Endometrial microvascular endothelial cells (primary cell): ENCODE measurements around the gene FRMD6. TPM values are rescaled to one million over a fixed set of nuclear protein-coding genes. Genes with fewer than 3 reads are reported as not detected.

Experiments used
- in situ Hi-C: cut with HindIII; loops from 2 replicates; pipeline ENCODE4 v1.10.0; 2017; ENCODE audit warnings: low sequenced_read_pairs, low pct_unique_long_range_greater_than_20kb; ENCODE audit errors: inconsistent ontology term
- total RNA-seq: library from RNA; depleted of rRNA; stranded (reverse); fragments of >200 nt; gene quantifications from one replicate; pipeline ENCODE4 v1.2.3, GENCODE V29; 2015; ENCODE audit errors: inconsistent ontology term

FRMD6 gene
- total RNA-seq, 1 donor from 2014 or later, result 80.6 TPM

DNA sequence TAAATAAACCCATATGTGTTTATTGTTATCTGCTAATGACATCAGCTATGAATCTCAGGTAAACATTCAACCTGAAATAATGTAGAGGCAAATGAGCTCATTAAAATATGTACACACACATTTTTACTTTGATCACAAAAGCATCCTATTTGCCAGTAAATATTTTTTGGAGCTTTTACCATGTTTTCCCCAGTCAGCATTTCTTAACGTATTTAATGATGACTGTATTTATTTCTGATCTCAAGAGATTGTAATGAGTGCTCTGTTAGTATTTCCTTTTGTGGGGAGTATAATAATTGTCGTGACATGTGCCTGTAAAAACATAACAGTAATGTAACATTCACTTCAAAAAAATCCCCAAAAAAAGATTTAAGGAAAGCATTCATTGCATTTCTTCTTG, 52.1 kb downstream of the FRMD6 start:
- in situ Hi-C loops, result no loop called here

- in situ Hi-C loops, result no loop called here
Measured at GRCh38 chr14:51704545-51704944, 52.8 kb downstream of the FRMD6 start.

DNA sequence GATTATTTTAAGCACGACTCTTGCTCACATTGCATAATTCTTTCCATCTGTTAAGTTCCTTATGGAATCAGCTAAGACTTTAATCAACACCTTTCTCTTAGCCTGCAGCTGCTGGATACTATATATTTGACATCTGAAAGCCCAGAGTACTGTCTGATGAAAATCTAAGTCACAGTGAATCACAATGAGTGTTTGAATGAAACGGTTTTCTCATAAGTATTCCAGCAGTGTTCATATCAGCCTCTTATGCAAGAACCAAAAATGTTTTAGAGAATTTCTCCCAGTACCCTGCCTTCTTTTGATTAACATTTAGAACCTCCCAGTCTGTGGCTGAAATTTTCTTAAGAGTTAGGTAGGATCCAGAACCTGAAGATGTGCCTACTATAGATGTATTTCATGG, 55.6 kb downstream of the FRMD6 start:
- in situ Hi-C loops, result no loop called here

DNA sequence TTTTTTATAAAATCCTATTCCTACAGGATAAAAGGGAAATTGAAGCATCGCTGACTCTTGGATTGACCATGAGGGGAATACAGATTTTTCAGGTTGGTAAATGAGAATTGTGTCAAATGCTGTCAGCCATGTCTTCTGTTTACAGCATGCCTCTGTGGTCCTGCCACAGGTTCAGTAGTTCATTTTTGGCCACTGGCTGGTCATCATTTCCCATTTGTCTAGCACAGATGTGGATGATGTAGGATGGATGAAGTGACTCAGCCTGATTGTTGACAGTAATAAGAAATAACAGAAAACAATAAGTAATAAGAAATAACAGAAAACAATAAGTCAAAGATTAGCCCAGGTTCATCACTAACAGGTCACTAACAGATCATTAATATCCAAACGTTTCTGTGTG, 59.8 kb downstream of the FRMD6 start:
- in situ Hi-C loops, result no loop called here

DNA sequence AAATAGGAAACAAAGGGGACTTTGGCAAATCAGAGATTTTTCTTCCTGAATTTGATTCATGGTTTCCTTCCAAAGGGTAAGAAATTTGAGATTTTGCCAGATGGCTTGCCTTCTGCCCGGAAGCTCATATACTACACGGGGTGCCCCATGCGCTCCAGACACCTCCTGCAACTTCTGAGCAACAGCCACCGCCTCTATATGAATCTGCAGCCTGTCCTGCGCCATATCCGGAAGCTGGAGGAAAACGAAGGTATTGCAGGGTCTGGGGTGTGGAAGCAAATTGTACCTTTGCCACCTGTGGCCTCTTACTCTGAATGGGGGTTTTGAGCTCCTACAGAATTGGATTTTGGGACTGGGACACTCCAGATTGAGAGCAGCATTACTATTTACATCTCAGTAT, 63.5 kb downstream of the FRMD6 start:
- in situ Hi-C loops, result no loop called here

- in situ Hi-C loops, result no loop called here
Measured at GRCh38 chr14:51715742-51716141, 64.0 kb downstream of the FRMD6 start.

DNA sequence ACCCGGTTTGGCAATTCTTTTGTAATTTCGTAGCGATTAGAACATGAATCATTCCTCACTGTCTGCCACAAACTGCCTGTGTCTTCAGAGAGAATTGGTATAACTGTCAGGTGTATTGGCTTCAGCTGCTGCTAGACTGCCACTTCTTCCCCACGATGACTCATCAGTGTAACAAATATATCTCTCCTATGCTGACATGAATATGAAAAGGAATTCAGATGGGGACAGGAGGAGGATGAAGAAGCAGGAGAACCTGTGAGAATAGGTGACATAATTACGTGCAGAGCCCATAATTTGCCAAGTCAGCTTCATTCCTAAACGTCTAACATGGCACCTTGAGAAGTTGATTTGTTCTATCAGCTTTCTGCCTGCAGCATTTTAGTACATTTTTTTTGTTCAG, 64.9 kb downstream of the FRMD6 start:
- in situ Hi-C loops, result no loop called here

- in situ Hi-C loops, result no loop called here
Measured at GRCh38 chr14:51717766-51718165, 66.1 kb downstream of the FRMD6 start.

DNA sequence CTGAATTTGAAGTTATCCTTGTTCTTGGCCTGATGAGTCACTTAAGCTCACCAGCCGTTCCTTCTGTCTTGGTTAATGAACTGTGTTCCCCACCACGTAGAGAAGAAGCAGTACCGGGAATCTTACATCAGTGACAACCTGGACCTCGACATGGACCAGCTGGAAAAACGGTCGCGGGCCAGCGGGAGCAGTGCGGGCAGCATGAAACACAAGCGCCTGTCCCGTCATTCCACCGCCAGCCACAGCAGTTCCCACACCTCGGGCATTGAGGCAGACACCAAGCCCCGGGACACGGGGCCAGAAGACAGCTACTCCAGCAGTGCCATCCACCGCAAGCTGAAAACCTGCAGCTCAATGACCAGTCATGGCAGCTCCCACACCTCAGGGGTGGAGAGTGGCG, 68.2 kb downstream of the FRMD6 start:
- in situ Hi-C loops, result no loop called here

DNA sequence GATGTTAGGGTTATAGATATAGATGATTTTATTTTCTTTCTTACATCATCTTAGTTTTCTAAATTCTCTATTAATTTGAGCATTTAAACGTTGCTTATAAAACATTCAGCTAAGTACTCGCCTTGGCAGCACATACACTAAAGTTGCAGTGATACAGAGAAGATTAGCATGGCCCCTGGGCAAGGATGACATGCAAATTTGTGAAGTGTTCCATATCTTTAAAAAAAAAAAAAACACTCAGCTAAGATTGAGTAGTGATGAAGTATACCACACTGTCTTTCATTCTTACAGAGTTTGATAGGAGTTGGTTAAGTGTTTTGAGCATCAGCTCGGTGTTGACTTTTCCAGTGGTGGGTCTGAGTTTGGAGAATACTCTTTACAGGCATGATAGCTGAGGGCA, 72.3 kb downstream of the FRMD6 start:
- in situ Hi-C loops, result no loop called here

- in situ Hi-C loops, result no loop called here
Measured at GRCh38 chr14:51724650-51725049, 72.9 kb downstream of the FRMD6 start.

- in situ Hi-C loops, result no loop called here
Measured at GRCh38 chr14:51725061-51725460, 73.4 kb downstream of the FRMD6 start.

DNA sequence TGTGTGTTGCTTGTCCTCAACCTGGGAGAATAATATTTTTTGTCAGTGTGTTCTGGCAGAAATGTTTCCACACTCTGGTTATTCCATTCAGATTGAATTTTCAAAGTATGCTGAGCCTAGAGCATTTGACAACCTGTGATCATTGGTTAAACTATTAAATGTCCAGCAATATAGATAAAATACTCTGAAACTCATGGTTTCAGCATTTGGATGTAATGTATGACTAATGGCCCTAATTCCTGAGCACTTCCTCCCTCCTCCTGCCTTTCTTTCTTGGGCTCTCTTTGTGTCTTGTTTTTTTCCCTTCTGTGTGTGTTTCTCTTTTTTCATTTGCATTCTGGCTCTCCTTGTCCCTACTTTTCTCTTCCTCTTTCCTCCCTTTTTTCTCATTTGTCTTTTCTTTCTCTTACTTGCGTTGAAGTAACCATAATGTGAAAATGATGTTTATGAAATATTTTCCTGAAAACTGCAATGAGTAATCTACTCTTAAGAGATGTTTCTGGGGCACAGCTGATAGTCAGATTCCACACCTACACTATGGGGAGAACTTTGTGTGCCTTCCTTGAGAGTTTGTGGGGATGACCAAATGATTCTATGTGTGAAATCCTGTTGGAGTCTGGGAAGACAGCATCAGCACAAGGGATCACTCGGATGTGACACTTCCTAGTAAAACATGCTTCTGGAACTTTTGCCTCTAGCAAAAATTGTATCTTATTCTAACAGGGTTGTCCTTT, 74.6 kb downstream of the FRMD6 start:
- in situ Hi-C loops, result no loop called here

GRCh38 chr14:51727526-51727925, 75.8 kb downstream of the FRMD6 start:
- in situ Hi-C loops, result no loop called here

DNA sequence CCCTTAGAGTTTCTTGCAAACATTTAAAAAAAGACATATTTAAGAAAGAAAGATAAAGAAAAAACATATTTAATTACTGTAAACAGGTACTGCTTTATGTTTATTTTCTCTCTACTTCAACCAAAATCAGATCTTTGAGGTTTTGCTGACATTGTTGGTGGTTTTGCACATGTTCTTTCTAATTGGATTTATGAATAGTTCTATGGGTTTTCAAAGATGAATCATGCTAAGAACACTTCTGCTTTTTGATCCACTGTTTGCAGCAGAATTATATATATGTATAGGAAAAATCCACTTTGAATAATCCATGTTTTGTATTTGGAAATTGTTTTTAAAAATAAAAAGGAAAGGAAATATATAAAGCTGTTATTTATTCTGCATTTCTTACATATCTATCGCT, 78.4 kb downstream of the FRMD6 start:
- in situ Hi-C loops, result no loop called here

GRCh38 chr14:51730684-51731083, 79.0 kb downstream of the FRMD6 start:
- in situ Hi-C loops, result no loop called here

DNA sequence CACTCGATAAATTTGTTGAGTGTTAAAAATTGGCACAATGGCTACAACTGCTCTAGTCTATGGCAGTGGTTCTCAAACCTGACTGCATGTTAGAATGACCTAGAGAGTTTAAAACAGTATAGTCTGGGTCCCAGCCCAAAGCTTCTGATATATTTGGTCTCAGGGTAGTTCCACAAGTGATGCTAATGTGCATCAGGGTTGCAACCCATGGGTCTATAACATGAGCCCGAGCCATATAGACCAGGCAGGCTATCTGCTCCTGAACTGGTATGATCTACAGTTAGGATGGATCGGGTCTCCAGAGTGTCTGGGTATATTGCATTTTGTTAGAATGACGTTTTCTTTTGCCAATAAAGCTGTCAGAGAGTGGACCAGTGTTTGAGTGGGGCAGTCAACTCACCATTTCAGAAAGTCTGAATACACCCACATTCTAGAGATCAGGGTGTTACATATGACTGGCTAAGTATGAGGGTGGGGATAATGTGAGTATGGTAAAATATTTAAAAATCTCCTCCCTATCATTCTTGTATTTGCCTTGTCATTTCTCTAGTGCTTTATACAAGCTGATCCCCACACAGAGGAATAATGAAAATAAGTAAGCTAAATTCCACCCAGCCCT, 80.9 kb downstream of the FRMD6 start:
- in situ Hi-C loops, result no loop called here

DNA sequence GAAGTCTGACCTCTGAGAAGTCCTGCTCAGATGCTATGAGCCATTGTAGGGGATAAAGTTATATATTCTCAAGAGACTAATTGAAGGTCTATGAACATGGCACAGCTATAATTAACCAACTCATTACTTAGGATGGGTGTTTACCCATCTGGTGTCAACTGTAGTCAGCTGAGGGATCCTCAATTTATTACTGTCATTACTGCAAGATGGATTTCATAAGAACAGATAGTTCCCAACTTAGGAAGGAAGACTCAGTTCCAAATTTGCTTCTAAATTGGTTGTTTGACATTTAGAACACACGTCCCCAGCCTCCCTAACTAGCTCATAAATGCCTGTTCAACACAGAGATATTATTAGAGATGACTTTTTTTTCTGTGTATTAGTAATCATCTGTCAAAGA, 81.4 kb downstream of the FRMD6 start:
- in situ Hi-C loops, result no loop called here

- in situ Hi-C loops, result no loop called here
Measured at GRCh38 chr14:51735851-51736250, 84.1 kb downstream of the FRMD6 start.

- in situ Hi-C loops, result no loop called here
Measured at GRCh38 chr14:51738754-51739153, 87.0 kb downstream of the FRMD6 start.

GRCh38 chr14:51743588-51744000, 91.9 kb downstream of the FRMD6 start:
- in situ Hi-C loops, result no loop called here
